BLaER1 (cell line): ENCODE measurements around the gene MRPS26.
A peak's percentile ranks its signal among the peaks of the same experiment; 100 is the strongest.
"Not testable (repeated sequence)": the region's sequence is repeated elsewhere in the genome, so short reads cannot be mapped to it uniquely, and the experiment has no call there.

Experiments
- H3K27ac ChIP-seq: shearing (Covaris generic); formaldehyde crosslinking; 2 replicates; pipeline ENCODE4 v1.8.1; 2022
- H3K27me3 ChIP-seq: shearing (Covaris generic); formaldehyde crosslinking; 2 replicates; pipeline ENCODE4 v1.8.1; 2022
- H3K36me3 ChIP-seq: shearing (Covaris generic); formaldehyde crosslinking; 2 replicates; pipeline ENCODE4 v1.8.1; 2022
- H3K4me1 ChIP-seq: shearing (Covaris generic); formaldehyde crosslinking; 2 replicates; pipeline ENCODE4 v1.8.1; 2022
- H3K4me2 ChIP-seq: shearing (Covaris generic); formaldehyde crosslinking; 2 replicates; pipeline ENCODE4 v1.8.1; 2022
- H3K4me3 ChIP-seq: shearing (Covaris generic); formaldehyde crosslinking; 2 replicates; pipeline ENCODE4 v1.8.1; 2022
- H3K9ac ChIP-seq: shearing (Covaris generic); formaldehyde crosslinking; 2 replicates; pipeline ENCODE4 v1.8.1; 2022
- H3K9me3 ChIP-seq: shearing (Covaris generic); formaldehyde crosslinking; 2 replicates; pipeline ENCODE4 v1.8.1; 2022
- H4K20me1 ChIP-seq: shearing (Covaris generic); formaldehyde crosslinking; 2 replicates; pipeline ENCODE4 v1.8.1; 2022
- Cebpa-rat ChIP-seq: shearing (Covaris generic); IDR thresholded peaks from 2 replicates; pipeline ENCODE4 v1.8.1; 2022

Gene MRPS26

GRCh38 chr20:3021327-3021726, 24.5 kb upstream of the MRPS26 start:
- Histone ChIP-seq H3K4me3 (no peak overlapping the region), H4K20me1 (no peaks in the 10 kb centered on the region), H3K4me1 (peaks cover 21% of the 10 kb centered on the region), H3K36me3 (peaks cover 80% of the 10 kb centered on the region), H3K4me2 (peak overlapping the region; percentile 39), H3K27ac (0 out of 2 replicates have a peak overlapping the region, but pooled peaks have one; percentile 8), H3K9me3 (peaks cover 23% of the 10 kb centered on the region), H3K9ac (no peak overlapping the region), H3K27me3 (no peaks in the 10 kb centered on the region)
- no peak for TF ChIP-seq Cebpa-rat

DNA sequence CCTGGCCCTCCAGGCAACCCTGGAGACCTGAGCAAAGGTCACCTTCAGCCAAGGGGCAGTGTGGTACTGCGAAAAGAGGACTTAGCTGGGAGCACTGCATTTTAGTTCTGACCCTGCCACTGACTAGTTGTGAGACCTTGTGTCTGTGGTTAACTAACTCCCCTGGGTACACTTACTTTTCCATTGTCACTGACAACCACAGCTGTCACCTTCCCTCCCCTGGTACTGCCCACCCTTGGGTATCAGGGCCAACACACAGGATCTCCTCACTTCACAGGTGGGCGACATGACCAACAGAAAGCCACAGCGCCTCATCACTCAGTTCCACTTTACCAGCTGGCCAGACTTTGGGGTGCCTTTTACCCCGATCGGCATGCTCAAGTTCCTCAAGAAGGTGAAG, 24.1 kb upstream of the MRPS26 start:
- peak overlapping the region; percentile 39 for H3K4me2 ChIP-seq
- peaks cover 80% of the 10 kb centered on the region for H3K36me3 ChIP-seq
- H3K4me1 ChIP-seq = peaks cover 21% of the 10 kb centered on the region
- peaks cover 19% of the 10 kb centered on the region for H3K9me3 ChIP-seq
- 0 out of 2 replicates have a peak overlapping the region, but pooled peaks have one; percentile 8 for H3K27ac ChIP-seq
- TF ChIP-seq Cebpa-rat = no peak
- H3K9ac ChIP-seq = no peak overlapping the region
- no peaks in the 10 kb centered on the region for H3K27me3 ChIP-seq
- H3K4me3 ChIP-seq = no peak overlapping the region
- H4K20me1 ChIP-seq = no peaks in the 10 kb centered on the region

DNA sequence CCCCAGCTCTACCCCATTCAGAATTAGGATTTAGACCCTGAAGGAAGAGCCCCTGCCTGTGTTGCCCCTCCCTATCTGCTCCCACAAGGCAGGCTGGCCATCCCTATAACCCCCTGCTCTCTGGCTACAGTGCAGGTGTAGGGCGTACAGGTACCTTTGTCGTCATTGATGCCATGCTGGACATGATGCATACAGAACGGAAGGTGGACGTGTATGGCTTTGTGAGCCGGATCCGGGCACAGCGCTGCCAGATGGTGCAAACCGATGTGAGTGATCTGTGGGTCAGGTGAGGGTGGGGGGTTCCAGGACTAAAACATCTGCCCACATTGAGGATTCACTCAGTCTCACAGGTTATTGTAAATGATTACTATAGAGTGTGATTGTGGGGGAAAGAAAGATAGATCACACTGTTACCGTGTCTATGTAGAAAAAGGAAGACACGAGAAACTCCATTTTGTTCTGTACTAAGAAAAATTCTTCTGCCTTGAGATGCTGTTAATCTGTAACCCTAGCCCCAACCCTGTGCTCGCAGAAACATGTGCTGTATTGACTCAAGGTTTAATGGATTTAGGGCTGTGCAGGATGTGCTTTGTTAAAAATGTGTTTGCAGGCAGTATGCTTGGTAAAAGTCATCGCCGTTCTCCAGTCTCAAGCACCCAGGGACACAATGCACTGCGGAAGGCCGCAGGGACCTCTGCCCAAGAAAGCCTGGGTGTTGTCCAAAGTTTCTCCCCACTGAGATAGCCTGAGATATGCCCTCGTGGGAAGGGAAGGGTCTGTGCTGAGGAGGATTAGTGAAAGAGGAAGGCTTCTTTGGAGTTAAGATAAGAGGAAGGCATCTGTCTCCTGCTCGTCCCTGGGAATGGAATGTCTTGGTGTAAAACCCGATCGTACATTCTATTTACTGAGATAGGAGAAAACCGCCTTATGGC, 23.0 kb upstream of the MRPS26 start:
- Histone ChIP-seq H3K36me3 (peaks cover 80% of the 10 kb centered on the region), H3K4me1 (peaks cover 21% of the 10 kb centered on the region), H3K9me3 (peaks cover 11% of the 10 kb centered on the region)
- H3K9ac ChIP-seq, H3K27ac ChIP-seq, H4K20me1 ChIP-seq, H3K4me2 ChIP-seq, H3K4me3 ChIP-seq, H3K27me3 ChIP-seq: not testable (repeated sequence)

DNA sequence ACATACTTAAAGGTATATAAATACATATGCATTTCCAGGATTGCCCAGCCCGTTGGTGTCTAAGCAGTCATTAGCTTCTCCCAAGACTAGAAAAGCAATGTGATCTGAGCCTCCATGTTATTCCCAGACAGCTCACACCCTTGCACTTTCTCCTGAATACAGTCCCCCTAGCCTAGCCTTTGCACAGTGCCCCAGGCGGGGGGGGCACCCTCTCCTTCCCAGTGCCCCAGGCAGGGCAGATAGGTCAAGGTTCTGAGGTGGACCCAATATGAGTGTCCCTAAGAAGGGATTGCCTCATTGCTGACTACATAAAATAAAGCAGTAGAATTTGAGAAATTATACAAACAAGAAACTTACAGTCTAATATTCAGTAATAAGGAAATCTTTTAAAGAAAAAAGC, 17.9 kb upstream of the MRPS26 start:
- Histone ChIP-seq H3K27ac (no peak overlapping the region), H3K9me3 (no peaks in the 10 kb centered on the region), H4K20me1 (no peaks in the 10 kb centered on the region), H3K27me3 (no peaks in the 10 kb centered on the region), H3K4me1 (no peaks in the 10 kb centered on the region), H3K4me3 (no peak overlapping the region), H3K9ac (no peak overlapping the region), H3K4me2 (no peak overlapping the region), H3K36me3 (peaks cover 98% of the 10 kb centered on the region)
- no peak for TF ChIP-seq Cebpa-rat

DNA sequence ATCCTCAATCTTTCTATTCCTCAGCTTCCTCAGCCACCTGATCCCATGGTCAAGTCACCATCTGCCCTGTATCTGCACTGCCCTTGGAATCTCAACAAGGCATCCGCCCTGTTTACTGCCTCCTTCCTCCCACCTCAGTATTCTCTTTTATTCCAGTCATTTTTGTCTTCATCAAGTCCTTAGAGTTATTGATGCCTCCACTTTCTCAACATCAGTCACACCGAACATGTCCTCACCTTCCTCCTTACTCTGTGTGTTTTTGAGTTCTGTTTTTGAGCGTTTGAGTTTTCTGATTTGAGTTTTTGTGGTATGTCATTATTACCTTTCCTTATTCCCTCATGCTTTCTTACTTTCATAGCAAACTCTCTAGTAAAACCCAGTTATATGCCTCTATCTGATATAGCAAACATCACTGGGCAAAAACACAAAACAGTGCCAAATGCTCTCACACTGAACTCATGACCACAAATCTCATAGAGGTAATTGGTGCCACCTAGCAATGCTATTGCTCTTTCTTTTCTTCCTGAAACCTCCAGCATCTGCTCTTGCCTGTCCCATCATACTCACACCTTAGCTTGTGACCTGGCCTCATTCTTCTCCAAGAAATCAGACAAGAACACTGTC, 14.2 kb upstream of the MRPS26 start:
- Histone ChIP-seq H3K4me3 (no peak overlapping the region), H4K20me1 (no peaks in the 10 kb centered on the region), H3K27ac (no peak overlapping the region), H3K4me2 (no peak overlapping the region), H3K4me1 (no peaks in the 10 kb centered on the region), H3K36me3 (peaks cover 98% of the 10 kb centered on the region), H3K9me3 (no peaks in the 10 kb centered on the region), H3K9ac (no peak overlapping the region), H3K27me3 (no peaks in the 10 kb centered on the region)
- TF ChIP-seq Cebpa-rat = no peak

DNA sequence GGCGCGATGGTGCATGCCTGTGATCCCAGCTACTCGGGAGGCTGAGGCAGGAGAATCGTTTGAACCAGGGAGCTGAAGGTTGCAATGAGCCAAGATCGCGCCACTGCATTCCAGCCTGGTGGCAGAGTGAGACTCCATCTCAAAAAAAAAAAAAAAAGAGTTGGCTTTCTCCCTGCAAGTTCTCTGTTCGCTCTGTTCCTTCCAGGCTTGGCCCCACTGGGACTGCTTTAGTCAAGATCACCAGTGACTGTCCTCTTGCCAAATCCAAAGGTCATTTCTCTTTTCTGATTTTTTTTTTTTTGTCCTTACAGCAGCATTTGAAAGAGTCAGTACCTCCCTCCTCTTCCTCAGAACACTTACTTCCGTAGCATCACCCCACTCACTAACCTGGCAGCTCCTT, 13.2 kb upstream of the MRPS26 start:
- H3K9me3 ChIP-seq = no peaks in the 10 kb centered on the region
- H4K20me1 ChIP-seq = no peaks in the 10 kb centered on the region
- H3K4me1 ChIP-seq = no peaks in the 10 kb centered on the region
- H3K9ac ChIP-seq = no peak overlapping the region
- no peak overlapping the region for H3K27ac ChIP-seq
- no peaks in the 10 kb centered on the region for H3K27me3 ChIP-seq
- no peak for TF ChIP-seq Cebpa-rat
- no peak overlapping the region for H3K4me3 ChIP-seq
- H3K4me2 ChIP-seq = no peak overlapping the region
- peaks cover 98% of the 10 kb centered on the region for H3K36me3 ChIP-seq

DNA sequence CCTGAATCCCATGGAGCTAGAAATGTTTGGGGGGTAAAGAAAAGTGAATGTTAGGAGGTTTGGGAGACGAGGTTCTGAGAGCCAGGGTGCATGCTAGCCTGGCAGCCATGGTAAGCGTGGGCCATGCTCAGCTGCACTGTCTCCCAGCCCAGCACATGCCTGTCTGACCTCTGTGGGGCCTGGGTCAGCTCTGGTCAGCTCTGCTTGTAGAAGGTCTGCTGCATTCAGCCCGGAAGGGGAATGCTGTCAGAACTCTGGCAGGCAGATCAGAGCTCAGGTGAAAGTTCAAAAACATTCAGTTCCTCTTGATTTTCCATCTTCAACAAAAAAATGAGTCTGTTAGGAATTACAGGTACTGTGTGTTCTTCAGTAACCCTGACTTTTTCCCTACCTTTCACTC, 8.2 kb upstream of the MRPS26 start:
- no peak for TF ChIP-seq Cebpa-rat

DNA sequence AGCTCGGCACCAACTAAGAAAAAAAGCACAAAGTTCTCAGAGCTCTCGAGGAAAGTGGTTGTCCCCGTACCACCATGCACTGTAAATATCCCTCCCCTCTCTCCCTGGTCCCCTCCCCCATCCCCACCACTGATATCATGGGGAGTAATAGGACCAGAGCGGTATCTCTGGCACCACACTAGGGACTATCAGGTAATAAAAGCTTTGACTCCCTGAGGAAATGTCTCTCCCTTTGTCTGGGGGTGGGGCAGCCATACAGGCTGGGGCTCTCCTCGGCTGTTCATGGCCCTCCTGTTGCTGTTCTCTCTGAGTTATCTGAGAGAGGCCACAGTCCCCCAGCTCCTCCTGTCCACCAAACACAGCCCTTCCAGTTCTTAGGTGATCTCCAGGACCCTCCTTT, 7.4 kb upstream of the MRPS26 start:
- Histone ChIP-seq H3K9ac (no peak overlapping the region), H3K36me3 (peaks cover 85% of the 10 kb centered on the region), H3K27me3 (no peaks in the 10 kb centered on the region), H3K27ac (no peak overlapping the region), H3K4me2 (no peak overlapping the region), H3K9me3 (no peaks in the 10 kb centered on the region), H3K4me3 (no peak overlapping the region), H3K4me1 (no peaks in the 10 kb centered on the region), H4K20me1 (no peaks in the 10 kb centered on the region)
- TF ChIP-seq Cebpa-rat = no peak

More for the DNA sequence above, 8.2 kb upstream of the MRPS26 start:
- no peaks in the 10 kb centered on the region for H4K20me1 ChIP-seq
- no peak overlapping the region for H3K9ac ChIP-seq
- H3K36me3 ChIP-seq = peaks cover 89% of the 10 kb centered on the region
- H3K27me3 ChIP-seq = no peaks in the 10 kb centered on the region
- no peaks in the 10 kb centered on the region for H3K9me3 ChIP-seq
- H3K27ac ChIP-seq = no peak overlapping the region
- no peak overlapping the region for H3K4me3 ChIP-seq
- H3K4me1 ChIP-seq = no peaks in the 10 kb centered on the region
- no peak overlapping the region for H3K4me2 ChIP-seq

GRCh38 chr20:3039426-3039825, 6.4 kb upstream of the MRPS26 start:
- H3K4me3 ChIP-seq = no peak overlapping the region
- H3K9me3 ChIP-seq = no peaks in the 10 kb centered on the region
- H3K27me3 ChIP-seq = no peaks in the 10 kb centered on the region
- H3K4me2 ChIP-seq = no peak overlapping the region
- TF ChIP-seq Cebpa-rat = no peak
- H3K36me3 ChIP-seq = peaks cover 76% of the 10 kb centered on the region
- no peak overlapping the region for H3K9ac ChIP-seq
- peaks cover under 1% of the 10 kb centered on the region; the same call in 1 of the 2 replicates for H3K4me1 ChIP-seq
- H4K20me1 ChIP-seq = no peaks in the 10 kb centered on the region
- no peak overlapping the region for H3K27ac ChIP-seq

DNA sequence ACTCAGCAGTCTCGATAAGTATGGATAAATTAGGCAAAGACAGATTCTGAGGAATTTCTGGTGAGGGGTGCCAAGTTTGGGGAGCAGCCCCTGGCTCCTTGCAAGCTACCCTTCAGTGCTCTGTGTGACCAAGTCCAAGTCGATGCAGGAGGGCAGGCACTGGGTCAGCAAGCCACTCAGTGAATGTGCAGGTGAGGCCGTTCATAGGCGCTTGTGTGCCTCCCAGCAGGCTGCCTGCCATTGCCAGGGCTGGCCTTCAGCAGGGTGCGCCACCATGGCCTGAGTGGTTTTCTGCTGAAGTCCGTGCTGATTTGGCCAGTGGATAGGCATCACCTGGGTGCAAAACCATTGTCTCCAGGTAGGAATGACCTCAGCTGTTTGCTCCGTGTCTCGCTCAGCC, 5.8 kb upstream of the MRPS26 start:
- Histone ChIP-seq H3K36me3 (peaks cover 69% of the 10 kb centered on the region), H3K27ac (no peak overlapping the region), H4K20me1 (no peaks in the 10 kb centered on the region), H3K4me2 (no peak overlapping the region), H3K9ac (no peak overlapping the region), H3K27me3 (no peaks in the 10 kb centered on the region), H3K4me3 (no peak overlapping the region), H3K9me3 (no peaks in the 10 kb centered on the region), H3K4me1 (peaks cover 7% of the 10 kb centered on the region)
- TF ChIP-seq Cebpa-rat = no peak
